Smooth muscle cell of the brain vasculature (primary cell): ENCODE results near the gene MYL10.

Experiments used
- DNase-seq: peaks from one replicate; pipeline ENCODE4 v3.0.0-alpha.2; 2012; ENCODE audit warnings: low read depth, low spot score

MYL10 gene

DNA sequence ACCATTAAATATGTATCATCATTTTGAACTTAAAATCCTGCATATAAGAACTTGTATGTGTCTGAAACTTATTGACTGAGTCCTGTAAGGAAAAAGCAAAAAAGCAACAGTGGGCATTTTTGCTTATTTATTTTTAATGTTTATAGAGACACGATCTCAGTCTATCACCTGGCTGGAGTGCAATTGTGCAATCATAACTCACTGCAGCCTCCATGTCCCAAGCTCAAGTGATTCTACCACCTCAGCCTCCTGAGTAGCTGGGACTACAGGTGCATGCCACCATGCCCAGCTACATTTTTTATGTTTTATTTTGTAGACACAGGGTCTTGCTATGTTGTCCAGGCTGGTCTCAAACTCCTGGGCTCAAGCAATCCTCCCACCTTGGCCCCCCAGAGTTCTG is 32.2 kb downstream of the MYL10 start:
- DNase-seq: no peak

DNA sequence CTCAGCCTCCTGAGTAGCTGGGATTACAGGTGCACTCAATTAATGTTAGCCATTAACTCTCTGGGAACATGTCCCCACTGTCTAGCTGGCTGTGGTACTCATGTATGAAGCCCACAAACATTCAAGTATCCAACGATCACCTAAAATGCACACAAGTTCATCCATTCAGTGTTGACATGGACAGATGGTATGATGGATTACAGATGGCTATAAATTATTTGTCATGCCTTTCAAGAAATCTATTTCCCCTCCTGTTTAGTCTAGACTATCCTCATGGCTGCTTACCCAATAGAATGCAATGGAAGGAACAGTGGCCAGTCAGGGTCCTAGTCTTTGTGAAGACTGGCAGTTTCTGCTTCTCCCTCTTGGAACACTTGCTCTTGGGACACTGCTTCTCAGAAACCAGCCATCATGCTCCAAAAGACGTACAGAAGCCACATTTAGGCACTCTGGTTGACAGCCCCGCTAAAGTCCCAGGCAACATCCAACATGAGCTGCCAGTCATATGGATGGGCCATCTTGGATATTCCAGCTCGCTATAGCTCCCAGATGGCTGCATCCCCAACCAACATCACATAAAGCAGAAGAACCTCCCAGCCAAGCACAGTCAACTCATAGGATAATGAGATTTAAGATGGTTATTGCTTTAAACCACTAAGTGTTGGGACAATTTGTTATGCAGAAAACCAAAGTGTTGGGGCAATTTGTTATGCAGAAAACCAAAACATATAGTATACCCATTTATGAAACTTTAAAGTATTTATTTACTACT is 33.1 kb downstream of the MYL10 start:
- DNase-seq: no peak

DNA sequence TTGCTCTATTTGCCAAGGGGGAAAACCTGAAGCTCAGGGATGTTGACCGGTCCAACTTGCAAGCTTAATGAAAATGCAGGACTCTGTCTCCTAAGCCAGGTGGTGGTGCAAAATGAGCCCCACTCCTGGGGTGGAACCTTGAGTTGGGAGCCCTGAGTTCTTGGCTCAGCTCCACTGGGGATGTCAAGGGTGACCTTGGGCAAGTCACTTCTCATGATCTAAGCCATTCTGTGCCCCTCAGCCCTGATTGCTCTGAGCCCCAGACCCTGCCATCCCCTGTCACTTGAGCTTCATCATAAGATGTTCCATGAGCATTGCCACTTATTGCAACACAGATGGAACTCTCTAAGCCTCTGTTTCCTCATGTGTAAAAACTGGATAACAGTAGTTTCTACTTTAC is 33.9 kb downstream of the MYL10 start:
- no peak for DNase-seq

DNA sequence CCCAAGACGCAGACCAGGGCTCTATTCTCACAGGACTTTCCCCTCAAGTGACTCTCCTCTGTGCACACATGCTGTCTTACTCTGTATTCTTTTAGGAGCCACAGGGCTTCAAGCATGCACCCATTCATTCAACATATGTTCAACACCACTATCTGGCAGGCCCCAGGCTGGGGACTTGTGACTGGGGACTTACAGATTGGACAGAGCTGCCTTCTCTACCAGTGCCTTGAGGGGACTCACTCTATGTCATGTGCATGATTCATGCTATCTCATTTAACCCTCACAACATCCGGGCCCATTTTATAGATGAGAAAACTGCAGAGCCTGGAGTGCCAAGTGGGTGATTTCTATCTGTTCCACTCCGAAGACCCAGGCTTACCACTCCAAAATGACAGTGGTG is 34.3 kb downstream of the MYL10 start:
- no peak for DNase-seq

DNA sequence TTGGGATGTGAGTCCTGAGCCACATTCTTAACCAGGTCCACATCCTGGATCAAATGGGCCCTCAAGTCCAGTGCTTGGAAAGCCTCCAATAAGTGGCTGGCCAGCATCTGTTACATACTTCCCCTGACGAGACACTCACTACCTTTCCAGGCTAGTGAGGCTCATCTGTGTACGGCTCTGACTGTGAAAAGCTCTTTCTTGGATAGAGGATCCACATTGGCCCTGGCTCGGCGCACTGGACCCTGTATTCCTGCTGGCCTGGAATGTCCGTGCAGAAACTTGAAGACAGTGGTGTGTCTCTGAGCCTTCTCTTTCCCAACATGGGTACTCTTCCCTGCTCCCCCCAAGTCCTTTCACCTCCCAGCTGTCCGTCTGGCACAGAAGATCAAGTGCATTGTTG is 35.5 kb downstream of the MYL10 start:
- DNase-seq: no peak

DNA sequence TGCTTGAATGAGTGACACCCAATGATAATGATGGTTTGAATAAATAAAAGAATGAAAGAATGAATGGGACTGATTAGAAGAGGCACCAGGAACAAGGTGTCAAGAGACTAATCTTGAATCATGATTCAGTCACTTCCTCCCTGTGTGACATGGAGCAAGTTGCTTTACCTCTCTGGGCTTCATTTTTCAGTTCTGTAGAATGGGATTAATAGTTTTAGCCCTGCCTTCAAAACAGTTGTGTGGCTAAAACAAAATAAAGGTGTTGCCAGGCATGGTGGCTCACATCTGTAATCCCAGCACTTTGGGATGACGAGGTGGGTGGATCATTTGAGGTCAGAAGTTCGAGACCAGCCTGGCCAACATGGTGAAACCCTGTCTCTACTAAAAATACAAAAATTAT is 37.6 kb downstream of the MYL10 start:
- no peak for DNase-seq

DNA sequence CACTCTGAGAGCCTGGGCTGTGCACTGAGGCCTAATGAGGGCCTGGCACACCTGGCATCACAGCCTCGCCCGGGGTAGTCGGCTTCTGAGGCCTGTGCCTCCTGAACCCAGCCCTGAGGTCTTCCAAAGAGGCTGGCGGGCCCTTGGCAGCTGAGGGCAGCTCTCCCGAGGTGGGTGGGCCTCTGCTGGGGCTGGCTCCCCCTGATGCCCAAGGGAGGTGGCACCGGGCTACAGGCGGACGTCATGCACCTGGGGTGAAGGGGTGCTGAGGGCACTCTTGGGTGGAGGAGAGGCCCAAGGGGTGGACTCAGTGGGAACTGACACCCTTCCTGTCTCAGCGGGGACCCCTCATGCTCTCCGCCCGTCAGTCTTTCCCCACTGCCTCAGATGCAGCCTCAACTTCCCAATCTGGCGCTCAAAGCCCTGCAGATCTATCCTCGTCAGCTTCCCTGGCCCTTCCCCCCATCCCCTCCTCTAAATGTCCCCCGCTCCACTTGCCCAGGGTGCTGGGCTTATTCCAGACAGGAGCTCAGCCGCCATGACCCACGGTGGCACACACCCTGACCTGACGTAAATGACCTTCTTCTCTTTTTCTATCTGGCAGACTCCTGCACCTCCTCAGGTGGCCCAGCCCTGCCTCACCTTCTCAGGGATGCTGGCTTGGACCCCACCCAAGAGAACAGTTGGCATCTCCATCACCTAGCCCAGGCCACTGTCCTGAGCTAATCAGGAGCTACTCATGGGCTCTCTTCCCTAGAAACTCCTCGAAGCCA is 38.2 kb downstream of the MYL10 start:
- DNase-seq: no peak

DNA sequence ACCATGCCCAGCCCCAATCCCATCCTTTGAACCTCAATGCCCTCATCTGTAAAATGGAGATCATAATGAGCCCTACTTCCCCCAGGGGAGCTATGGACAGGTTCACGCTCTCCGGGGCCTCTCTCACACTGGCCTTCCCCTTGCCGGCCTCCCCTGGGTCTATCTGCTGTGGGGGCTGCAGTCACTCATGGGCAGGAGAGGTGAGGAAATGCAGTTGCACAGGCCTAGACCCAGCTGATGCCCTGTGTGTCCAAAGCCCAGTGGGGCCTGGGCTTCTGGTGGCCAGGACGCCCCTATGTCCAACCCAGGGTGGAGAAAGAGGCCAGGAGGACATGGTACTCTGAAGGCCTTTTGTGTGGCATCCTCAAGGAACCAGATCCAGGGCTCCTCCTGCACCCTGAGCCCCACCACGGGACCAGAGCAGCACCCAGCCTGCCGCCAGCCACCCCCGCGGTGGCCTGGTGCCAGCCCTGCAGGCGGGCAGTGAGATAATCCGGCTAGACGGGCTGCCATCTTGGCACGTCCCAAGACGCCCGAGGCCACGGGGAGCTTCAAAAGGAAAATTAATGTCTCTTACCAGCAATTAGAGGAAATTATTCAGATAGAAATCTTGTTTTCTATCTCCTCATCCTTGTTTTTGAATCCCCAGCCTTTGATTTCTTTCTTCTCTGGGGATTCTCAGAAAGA is 39.0 kb downstream of the MYL10 start:
- no peak for DNase-seq

DNA sequence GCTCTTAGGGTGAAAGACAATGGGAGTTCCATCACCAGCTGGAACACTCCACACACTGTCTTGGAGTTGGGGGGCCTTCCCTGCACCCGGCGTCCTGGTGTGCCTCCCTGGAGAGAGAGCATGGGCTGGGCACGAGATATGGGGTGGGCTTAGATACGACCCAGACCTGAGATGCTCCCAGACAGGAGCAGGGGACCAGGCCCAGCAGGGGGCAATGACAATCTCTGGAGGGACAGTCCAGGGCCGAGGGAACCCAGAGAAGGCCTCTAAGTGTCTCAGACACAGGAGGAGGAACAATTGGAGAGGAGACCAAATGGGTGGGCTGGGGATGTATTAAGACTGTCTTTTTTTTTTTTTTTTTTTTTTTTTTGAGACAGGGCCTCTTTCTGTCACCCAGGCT is 40.0 kb downstream of the MYL10 start:
- no peak for DNase-seq

DNA sequence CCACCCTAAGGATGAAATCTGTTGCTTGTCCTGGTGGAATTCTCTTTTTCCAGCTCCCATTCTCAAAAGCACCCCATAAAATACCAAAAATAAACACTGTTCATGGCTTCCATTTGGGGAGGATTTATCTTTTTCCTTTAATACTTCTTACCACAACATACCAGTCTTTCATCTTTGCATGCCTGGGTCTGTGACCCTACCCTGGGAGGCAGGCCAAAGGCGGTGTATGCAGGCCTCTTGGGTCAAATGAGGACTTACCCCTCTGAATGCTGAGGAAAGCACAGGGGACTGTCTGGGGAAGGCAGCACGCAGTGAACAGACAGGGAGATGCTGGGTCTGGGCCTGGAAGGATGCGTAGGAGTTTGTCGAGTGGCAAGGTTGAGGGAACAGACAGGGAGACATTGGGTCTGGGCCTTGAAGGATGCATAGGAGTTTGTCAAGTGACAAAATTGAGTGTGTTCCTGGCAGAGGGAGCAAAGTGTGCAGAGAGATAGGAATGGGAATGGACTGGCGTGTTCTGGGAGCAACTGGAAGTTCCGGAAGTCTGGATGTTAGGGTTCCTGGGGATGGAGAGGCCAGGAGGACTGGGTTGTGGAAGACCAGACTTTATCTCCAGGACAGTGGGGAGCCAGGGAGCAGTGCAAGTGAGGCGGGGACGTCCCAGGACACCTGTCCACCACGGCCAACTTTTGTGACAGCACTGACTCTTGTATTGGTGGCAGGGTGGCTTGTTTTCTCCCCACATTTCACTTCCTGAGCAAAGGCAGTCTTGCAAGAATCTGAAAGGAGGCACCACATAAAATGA is 40.8 kb downstream of the MYL10 start:
- no peak for DNase-seq

DNA sequence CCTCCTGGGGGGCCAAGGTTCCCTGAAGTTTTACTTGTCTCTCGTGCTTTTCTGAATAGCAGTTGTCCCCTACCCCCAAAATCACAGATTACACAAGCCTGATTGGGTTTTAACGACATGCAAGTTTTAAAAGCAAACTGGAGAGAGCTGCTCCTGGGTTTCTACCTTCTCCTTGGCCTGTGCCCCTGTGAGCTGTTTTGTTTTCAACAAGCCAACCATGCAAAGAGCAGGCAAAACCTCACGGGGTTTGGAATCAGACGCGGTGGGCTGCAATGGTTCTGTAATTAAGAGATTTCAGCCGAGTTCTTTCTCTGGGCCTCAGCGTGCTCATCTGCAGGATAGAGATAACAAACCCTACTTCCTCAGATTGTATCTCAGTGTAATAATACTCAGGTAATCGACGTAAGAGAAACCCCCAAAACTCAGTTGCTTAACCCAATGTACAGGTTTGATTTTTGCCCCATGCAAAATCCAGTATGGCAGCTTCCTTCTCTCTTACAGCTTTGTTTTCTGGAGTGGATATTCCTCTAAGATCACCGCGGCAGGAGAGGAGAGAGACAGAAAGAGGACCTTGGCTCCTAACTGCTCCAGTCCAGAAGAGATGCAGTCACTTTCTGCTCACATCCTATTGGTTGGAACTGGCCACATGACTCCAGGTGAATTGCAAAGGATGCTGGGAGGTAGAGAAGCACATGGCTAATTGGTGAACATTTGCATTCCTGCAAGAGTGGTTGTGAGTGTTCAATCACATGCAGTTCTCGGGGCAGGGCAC is 42.0 kb downstream of the MYL10 start:
- DNase-seq: no peak

DNA sequence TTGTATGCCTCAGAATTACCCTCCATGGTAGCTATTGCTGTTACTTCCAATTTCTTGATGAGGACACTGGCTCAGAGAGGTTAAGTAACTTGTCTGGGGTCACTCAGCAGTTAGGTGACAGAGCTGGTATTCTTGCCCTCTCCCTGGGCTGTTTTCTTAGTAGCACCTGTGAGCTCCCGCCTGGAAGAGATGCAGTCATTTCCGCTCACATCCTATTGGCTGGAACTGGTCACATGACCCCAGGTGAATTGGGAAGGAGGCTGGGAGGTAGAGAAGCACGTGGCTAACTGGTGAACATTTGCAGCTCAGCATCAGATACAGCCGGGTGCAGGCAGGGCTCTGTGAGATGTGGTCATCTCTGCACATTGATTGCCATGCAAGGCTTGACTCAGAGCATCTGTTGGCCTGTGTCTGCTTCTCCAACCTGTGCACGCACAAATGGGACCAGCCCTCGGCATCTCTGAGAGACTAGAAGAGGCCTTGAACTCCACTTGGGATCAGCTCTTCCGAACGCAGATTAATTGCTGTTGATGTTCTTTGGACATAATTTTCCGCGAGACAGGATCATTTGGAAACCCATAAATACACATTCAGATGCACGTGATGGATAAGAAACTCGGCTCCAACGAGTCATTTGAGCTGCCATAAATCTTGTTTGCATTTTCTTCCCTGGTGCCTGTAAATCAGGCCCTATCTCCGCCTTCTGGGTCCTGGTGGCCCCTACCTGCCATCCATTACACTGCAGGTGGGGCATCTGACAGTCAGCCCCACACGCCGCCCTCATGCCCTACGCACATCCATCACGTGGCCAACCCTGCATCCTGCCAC is 42.8 kb downstream of the MYL10 start:
- DNase-seq: no peak

DNA sequence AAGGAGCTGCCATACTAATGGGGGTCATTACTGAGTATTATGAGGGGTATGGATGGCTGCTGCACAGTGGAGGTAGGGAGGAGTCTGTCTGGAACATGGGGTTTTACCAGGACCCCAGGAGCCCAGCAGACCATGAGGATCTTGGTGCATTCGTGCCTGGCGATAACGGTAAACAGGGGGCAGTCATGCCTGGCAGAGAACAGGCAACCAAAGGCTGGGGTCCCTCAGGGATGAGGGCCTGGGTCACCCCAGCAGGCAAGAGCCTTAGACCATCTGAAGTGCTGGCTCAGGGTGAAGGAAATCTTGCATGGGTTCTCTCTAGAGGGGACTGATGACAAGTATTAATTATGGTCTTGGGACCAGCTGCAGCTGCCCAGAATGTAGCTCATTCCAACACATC is 46.1 kb downstream of the MYL10 start:
- no peak for DNase-seq

DNA sequence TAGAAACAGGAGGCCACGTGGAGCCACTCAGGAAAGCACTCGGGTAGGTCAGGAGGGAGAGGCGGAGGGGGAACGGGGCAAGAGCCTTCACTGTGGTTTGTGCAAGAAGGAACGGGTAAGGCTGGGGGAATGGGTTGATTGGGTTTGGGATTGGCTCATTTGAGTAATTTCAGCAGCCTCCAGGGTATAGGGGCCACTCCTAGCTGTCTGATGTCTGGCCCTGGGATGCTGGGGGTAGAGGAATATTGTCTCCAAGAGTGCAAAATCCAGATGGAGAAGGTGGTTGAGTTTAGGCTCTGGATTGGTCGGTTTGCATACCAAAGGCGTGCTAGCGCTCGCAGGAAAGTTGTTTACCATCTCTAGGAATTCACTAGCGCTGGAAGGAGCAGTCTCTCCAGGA is 47.2 kb downstream of the MYL10 start:
- no peak for DNase-seq

DNA sequence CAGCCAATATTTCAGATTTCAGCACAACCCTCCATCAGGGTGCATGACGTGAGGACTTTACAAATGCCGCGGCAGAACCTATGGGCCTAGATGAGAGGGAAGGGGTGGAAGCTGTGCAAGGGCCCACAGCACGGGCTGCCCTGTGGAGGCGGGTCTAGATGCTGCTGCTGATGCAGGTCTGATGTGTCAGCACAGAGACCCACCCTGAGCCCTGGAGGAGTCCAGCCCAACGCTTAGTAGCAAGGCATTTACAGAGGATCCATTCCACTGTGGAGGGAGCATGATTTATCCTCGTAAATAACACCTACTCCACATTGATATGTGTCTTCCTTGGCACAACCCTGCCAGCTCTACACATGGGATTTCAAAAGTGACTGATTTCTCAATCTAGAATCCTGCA is 48.5 kb downstream of the MYL10 start:
- DNase-seq: no peak

DNA sequence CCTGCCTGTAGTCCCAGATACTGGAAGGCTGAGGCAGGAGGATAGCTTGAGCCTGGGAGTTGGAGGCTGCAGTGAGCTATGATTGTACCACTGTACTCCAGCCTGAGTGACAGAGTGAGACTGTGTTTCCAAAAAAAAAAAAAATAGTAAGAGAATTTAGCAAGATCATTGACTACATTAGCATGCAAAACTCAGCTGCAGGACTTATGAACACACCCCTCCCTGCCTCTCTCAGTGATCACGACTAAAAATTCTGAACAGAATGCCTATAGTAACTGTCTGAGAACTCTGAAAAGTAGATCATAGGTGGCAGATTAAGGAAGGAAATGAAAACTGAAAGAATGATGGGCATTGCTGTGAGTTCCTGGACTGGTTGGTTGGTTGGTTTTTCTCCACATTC is 50.5 kb downstream of the MYL10 start:
- DNase-seq: no peak

DNA sequence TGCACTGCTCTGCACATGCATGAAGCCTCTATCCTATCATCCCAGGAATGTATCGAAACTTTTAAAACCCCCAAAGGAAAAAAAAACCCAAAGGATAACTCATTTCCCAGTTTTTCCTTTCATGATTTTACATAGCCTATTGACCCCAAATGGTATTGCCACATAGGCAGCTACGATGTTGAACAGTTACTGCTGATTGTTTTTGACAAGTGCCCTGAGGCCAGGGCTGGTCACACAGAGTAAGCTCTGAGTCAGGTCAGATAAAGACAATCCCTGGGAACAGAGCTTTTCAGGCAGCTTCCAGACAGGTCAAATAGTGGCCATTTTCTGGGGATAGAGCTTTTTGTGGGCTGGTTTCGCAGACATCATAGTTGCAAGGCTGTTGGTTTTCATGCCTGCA is 52.1 kb downstream of the MYL10 start:
- no peak for DNase-seq

DNA sequence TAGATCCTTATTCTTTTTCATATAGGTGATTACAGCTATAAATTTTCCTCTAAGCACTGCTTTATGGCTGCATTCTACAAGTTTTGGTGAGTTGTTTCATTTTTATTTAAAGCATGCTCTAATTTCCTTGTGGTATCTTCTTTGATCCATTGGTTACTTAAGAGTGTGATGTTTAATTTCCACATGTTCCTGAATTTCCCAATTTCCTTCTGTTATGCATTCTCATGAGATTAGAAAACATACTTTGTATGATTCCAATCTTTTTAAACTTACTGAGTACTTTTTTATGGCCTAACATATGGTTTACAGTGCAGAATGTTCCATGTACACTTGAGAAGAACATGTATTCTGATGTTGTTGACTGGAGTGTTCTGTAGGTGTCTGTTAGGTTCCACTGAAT is 53.4 kb downstream of the MYL10 start:
- no peak for DNase-seq

DNA sequence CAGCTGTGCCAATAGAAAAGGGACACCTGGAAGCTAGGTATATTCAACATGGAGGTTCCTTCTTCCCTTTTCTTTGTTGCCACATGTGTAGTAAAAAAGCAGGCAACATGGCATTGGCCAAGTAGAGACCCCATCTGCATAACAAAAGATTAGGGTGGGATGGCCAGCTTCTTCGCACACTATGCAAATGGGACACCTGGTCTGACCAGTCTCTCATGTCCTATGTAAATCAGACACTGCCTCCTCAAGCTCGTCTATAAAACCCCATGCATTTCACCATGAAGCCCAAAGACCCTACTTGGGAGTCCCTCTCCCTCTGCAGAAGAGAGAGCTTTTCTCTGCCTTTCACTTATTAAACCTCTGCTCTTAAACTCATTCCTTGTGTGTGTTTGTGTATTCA is 53.9 kb downstream of the MYL10 start:
- no peak for DNase-seq

DNA sequence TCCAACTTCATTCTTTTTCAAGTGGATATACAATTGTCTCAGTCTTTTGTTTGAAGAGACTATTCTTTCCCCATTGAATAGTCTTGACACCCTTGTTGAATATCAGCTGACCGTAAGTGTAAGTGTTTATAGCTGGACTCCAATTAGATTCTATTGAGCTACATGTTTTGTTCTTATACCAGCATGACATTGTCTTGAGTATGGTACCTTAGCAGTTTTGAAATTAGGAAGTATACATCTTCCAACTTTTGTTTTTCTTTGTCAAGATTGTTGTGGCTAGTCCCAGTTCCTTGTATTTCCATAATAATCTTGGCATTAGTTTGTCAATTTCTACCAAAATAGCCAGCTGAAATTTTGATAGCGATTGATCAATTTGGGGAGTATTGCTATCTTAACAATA is 56.9 kb downstream of the MYL10 start:
- no peak for DNase-seq
